ENCODE data around the gene TRIP6.
A peak's percentile ranks its signal among the peaks of the same experiment; 100 is the strongest.
"Not testable (repeated sequence)": the region's sequence is repeated elsewhere in the genome, so short reads cannot be mapped to it uniquely, and the experiment has no call there.

Gene TRIP6

GRCh38 chr7:100911484-100911883, 44.3 kb downstream of the TRIP6 start:
- ChIA-PET POLR2A (interaction anchor here (0.7 kb wide), 1 partner anchor 626 kb away, joined by 5 read pairs; no protein-coding TSS in a partner anchor), CTCF (interaction anchor here (1.1 to 1.7 kb wide), 2 partner anchors 10 to 13 kb away, joined by 3 to 4 read pairs; no protein-coding TSS in a partner anchor)
- no peaks in the 10 kb centered on the region for H3K4me1 ChIP-seq (ENCODE audit: control extremely low read depth in 1 of 4, control insufficient read depth in 4 of 4, insufficient read depth in 4 of 4, low read length in 3 of 4)
- no peaks in the 10 kb centered on the region for H3K27me3 ChIP-seq (replicated peaks in 2 of 5; ENCODE audit: control insufficient read depth in 4 of 5, insufficient read depth in 5 of 5, low read length in 4 of 5)
- no peaks in the 10 kb centered on the region for H3K36me3 ChIP-seq (ENCODE audit: control insufficient read depth in 4 of 4, insufficient read depth in 4 of 4, low read length in 3 of 4)
- H3K9me3 ChIP-seq (ENCODE audit: control extremely low read depth in 1 of 5, control insufficient read depth in 4 of 5, insufficient read depth in 2 of 5, low read depth in 1 of 5, low read length in 4 of 5) = peaks cover 0 to 2% (median 0%) of the 10 kb centered on the region in 5 experiments
- 100% methylated on average over 3 of the region's 3 CpGs for WGBS (ENCODE audit: insufficient coverage)
- no peak for DNase-seq
- no peak overlapping the region for H3K27ac ChIP-seq (ENCODE audit: insufficient read depth in 1 of 2, low read depth in 1 of 2, low read length in 2 of 2, poor library complexity in 1 of 2, severe bottlenecking in 2 of 2)
- no peak overlapping the region for H3K4me3 ChIP-seq (ENCODE audit: control insufficient read depth in 1 of 7, extremely low read depth in 1 of 7, insufficient read depth in 4 of 7, low read depth in 2 of 7, low read length in 6 of 7)

GRCh38 chr7:100914208-100914878, 47.2 kb downstream of the TRIP6 start:
- Histone ChIP-seq H3K9me3 (ENCODE audit: control extremely low read depth in 1 of 5, control insufficient read depth in 4 of 5, insufficient read depth in 2 of 5, low read depth in 1 of 5, low read length in 4 of 5) (no peaks in the 10 kb centered on the region), H3K27ac (ENCODE audit: insufficient read depth in 1 of 2, low read depth in 1 of 2, low read length in 2 of 2, poor library complexity in 1 of 2, severe bottlenecking in 2 of 2) (no peak overlapping the region), H3K36me3 (ENCODE audit: control insufficient read depth in 4 of 4, insufficient read depth in 4 of 4, low read length in 3 of 4) (no peaks in the 10 kb centered on the region), H3K27me3 (replicated peaks in 2 of 5; ENCODE audit: control insufficient read depth in 4 of 5, insufficient read depth in 5 of 5, low read length in 4 of 5) (no peaks in the 10 kb centered on the region), H3K4me3 (ENCODE audit: control insufficient read depth in 1 of 7, extremely low read depth in 1 of 7, insufficient read depth in 4 of 7, low read depth in 2 of 7, low read length in 6 of 7) (no peak overlapping the region), H3K4me1 (ENCODE audit: control extremely low read depth in 1 of 4, control insufficient read depth in 4 of 4, insufficient read depth in 4 of 4, low read length in 3 of 4) (no peaks in the 10 kb centered on the region)
- 86% methylated on average over 6 of the region's 15 CpGs for WGBS (ENCODE audit: insufficient coverage)
- no peak for DNase-seq
- ChIA-PET POLR2A (no interaction called here), CTCF (no interaction called here)

GRCh38 chr7:100914879-100915447, 47.8 kb downstream of the TRIP6 start:
- no peak overlapping the region for H3K4me3 ChIP-seq (ENCODE audit: control insufficient read depth in 1 of 7, extremely low read depth in 1 of 7, insufficient read depth in 4 of 7, low read depth in 2 of 7, low read length in 6 of 7)
- H3K27me3 ChIP-seq (replicated peaks in 2 of 5; ENCODE audit: control insufficient read depth in 4 of 5, insufficient read depth in 5 of 5, low read length in 4 of 5) = no peaks in the 10 kb centered on the region
- CTCF ChIA-PET = no interaction called here
- no peak overlapping the region for H3K27ac ChIP-seq (ENCODE audit: insufficient read depth in 1 of 2, low read depth in 1 of 2, low read length in 2 of 2, poor library complexity in 1 of 2, severe bottlenecking in 2 of 2)
- no peaks in the 10 kb centered on the region for H3K4me1 ChIP-seq (ENCODE audit: control extremely low read depth in 1 of 4, control insufficient read depth in 4 of 4, insufficient read depth in 4 of 4, low read length in 3 of 4)
- DNase-seq = peak in 2 of 3 donors; percentile 38 to 43
- H3K36me3 ChIP-seq (ENCODE audit: control insufficient read depth in 4 of 4, insufficient read depth in 4 of 4, low read length in 3 of 4) = no peaks in the 10 kb centered on the region
- WGBS (ENCODE audit: insufficient coverage) = 93% methylated on average over 7 of the region's 8 CpGs
- POLR2A ChIA-PET = no interaction called here
- H3K9me3 ChIP-seq (ENCODE audit: control extremely low read depth in 1 of 5, control insufficient read depth in 4 of 5, insufficient read depth in 2 of 5, low read depth in 1 of 5, low read length in 4 of 5) = no peaks in the 10 kb centered on the region

GRCh38 chr7:100919335-100919734, 52.1 kb downstream of the TRIP6 start:
- 80% methylated on average over 2 of the region's 5 CpGs for WGBS (ENCODE audit: insufficient coverage)
- H3K4me1 ChIP-seq (ENCODE audit: control extremely low read depth in 1 of 4, control insufficient read depth in 4 of 4, insufficient read depth in 4 of 4, low read length in 3 of 4); H3K36me3 ChIP-seq (ENCODE audit: control insufficient read depth in 4 of 4, insufficient read depth in 4 of 4, low read length in 3 of 4); H3K4me3 ChIP-seq (ENCODE audit: control insufficient read depth in 1 of 7, extremely low read depth in 1 of 7, insufficient read depth in 4 of 7, low read depth in 2 of 7, low read length in 6 of 7); H3K27me3 ChIP-seq (replicated peaks in 2 of 5; ENCODE audit: control insufficient read depth in 4 of 5, insufficient read depth in 5 of 5, low read length in 4 of 5); DNase-seq; H3K9me3 ChIP-seq (ENCODE audit: control extremely low read depth in 1 of 5, control insufficient read depth in 4 of 5, insufficient read depth in 2 of 5, low read depth in 1 of 5, low read length in 4 of 5); POLR2A ChIA-PET; CTCF ChIA-PET; H3K27ac ChIP-seq (ENCODE audit: insufficient read depth in 1 of 2, low read depth in 1 of 2, low read length in 2 of 2, poor library complexity in 1 of 2, severe bottlenecking in 2 of 2): not testable (repeated sequence)

GRCh38 chr7:100919779-100920437, 52.7 kb downstream of the TRIP6 start:
- H3K27ac ChIP-seq (ENCODE audit: insufficient read depth in 1 of 2, low read depth in 1 of 2, low read length in 2 of 2, poor library complexity in 1 of 2, severe bottlenecking in 2 of 2); H3K4me3 ChIP-seq (ENCODE audit: control insufficient read depth in 1 of 7, extremely low read depth in 1 of 7, insufficient read depth in 4 of 7, low read depth in 2 of 7, low read length in 6 of 7); H3K27me3 ChIP-seq (replicated peaks in 2 of 5; ENCODE audit: control insufficient read depth in 4 of 5, insufficient read depth in 5 of 5, low read length in 4 of 5); H3K9me3 ChIP-seq (ENCODE audit: control extremely low read depth in 1 of 5, control insufficient read depth in 4 of 5, insufficient read depth in 2 of 5, low read depth in 1 of 5, low read length in 4 of 5); DNase-seq; H3K36me3 ChIP-seq (ENCODE audit: control insufficient read depth in 4 of 4, insufficient read depth in 4 of 4, low read length in 3 of 4); POLR2A ChIA-PET; H3K4me1 ChIP-seq (ENCODE audit: control extremely low read depth in 1 of 4, control insufficient read depth in 4 of 4, insufficient read depth in 4 of 4, low read length in 3 of 4); CTCF ChIA-PET: not testable (repeated sequence)
- WGBS (ENCODE audit: insufficient coverage) = 93% methylated on average over 8 of the region's 9 CpGs

- Histone ChIP-seq H3K9me3 (ENCODE audit: control extremely low read depth in 1 of 5, control insufficient read depth in 4 of 5, insufficient read depth in 2 of 5, low read depth in 1 of 5, low read length in 4 of 5) (peaks cover 0 to 2% (median 0%) of the 10 kb centered on the region in 5 experiments), H3K36me3 (ENCODE audit: control insufficient read depth in 4 of 4, insufficient read depth in 4 of 4, low read length in 3 of 4) (no peaks in the 10 kb centered on the region), H3K27me3 (replicated peaks in 2 of 5; ENCODE audit: control insufficient read depth in 4 of 5, insufficient read depth in 5 of 5, low read length in 4 of 5) (peaks cover 0 to 7% (median 3%) of the 10 kb centered on the region in 5 experiments), H3K4me1 (ENCODE audit: control extremely low read depth in 1 of 4, control insufficient read depth in 4 of 4, insufficient read depth in 4 of 4, low read length in 3 of 4) (no peaks in the 10 kb centered on the region), H3K27ac (ENCODE audit: insufficient read depth in 1 of 2, low read depth in 1 of 2, low read length in 2 of 2, poor library complexity in 1 of 2, severe bottlenecking in 2 of 2) (no peak overlapping the region), H3K4me3 (ENCODE audit: control insufficient read depth in 1 of 7, extremely low read depth in 1 of 7, insufficient read depth in 4 of 7, low read depth in 2 of 7, low read length in 6 of 7) (no peak overlapping the region)
- ChIA-PET POLR2A (no interaction called here), CTCF (no interaction called here)
- DNase-seq = no peak
Measured at GRCh38 chr7:100921039-100921438, 53.9 kb downstream of the TRIP6 start.
